Osteoblast (primary cell): ENCODE data around the gene KBTBD13. TPM values are rescaled to one million over a fixed set of nuclear protein-coding genes. Genes with fewer than 3 reads are reported as not detected.

Source experiments
- DNase-seq: peaks from one replicate; pipeline ENCODE4 v3.0.0; 2011; ENCODE audit warnings: low spot score, mixed read lengths; ENCODE audit not compliant: insufficient read length; ENCODE audit errors: missing footprints
- H2AFZ ChIP-seq: 2 replicates; pipeline ENCODE4 v1.6.0; 2011; ENCODE audit warnings: mild to moderate bottlenecking, low read length
- H3K27ac ChIP-seq: 2 replicates; pipeline ENCODE4 v1.5.1; 2011; ENCODE audit warnings: mild to moderate bottlenecking, low read depth, low read length, moderate library complexity
- H3K27me3 ChIP-seq: 2 replicates; pipeline ENCODE4 v1.6.0; 2012; ENCODE audit warnings: mild to moderate bottlenecking, control low read depth, inconsistent platforms, low read length, moderate library complexity; ENCODE audit not compliant: insufficient read depth
- H3K36me3 ChIP-seq: 2 replicates; pipeline ENCODE4 v1.5.1; 2011; ENCODE audit warnings: mild to moderate bottlenecking, low read length, control low read depth, moderate library complexity; ENCODE audit not compliant: insufficient read depth
- H3K4me1 ChIP-seq: 2 replicates; pipeline ENCODE4 v1.5.1; 2011; ENCODE audit warnings: mild to moderate bottlenecking, low read length, control low read depth, moderate library complexity; ENCODE audit not compliant: insufficient read depth
- H3K4me2 ChIP-seq: 2 replicates; pipeline ENCODE4 v1.6.0; 2011; ENCODE audit warnings: mild to moderate bottlenecking, low read length; ENCODE audit not compliant: insufficient read depth
- H3K4me3 ChIP-seq: fragments of 200-600 bp; sonication (generic); 3 replicates; pipeline ENCODE4 v1.5.1; 2012; ENCODE audit warnings: mild to moderate bottlenecking, low read length, inconsistent platforms; ENCODE audit not compliant: insufficient read depth
- H3K79me2 ChIP-seq: 2 replicates; pipeline ENCODE4 v1.6.0; 2012; ENCODE audit warnings: mild to moderate bottlenecking, low read length, control low read depth, inconsistent platforms; ENCODE audit not compliant: insufficient read depth
- H3K9me3 ChIP-seq: 2 replicates; pipeline ENCODE4 v1.5.1; 2011; ENCODE audit warnings: low read depth, low read length, control low read depth
- H4K20me1 ChIP-seq: 2 replicates; pipeline ENCODE4 v1.6.0; 2012; ENCODE audit warnings: mild to moderate bottlenecking, low read length, control low read depth; ENCODE audit not compliant: insufficient read depth
- total RNA-seq: library from RNA; depleted of rRNA; stranded (reverse); fragments of >200 nt; gene quantifications from 2 replicates; pipeline ENCODE4 v1.2.3, GENCODE V29; 2012
- TF ChIP-seq, protein P1 (sequence below): IDR thresholded peaks from 2 replicates; pipeline ENCODE4 v1.5.1; 2011; ENCODE audit warnings: mild to moderate bottlenecking, low read depth, low read length, moderate library complexity; ENCODE audit errors: extremely low read depth

The KBTBD13 gene
- total RNA-seq, 1 donor: not detected

DNA sequence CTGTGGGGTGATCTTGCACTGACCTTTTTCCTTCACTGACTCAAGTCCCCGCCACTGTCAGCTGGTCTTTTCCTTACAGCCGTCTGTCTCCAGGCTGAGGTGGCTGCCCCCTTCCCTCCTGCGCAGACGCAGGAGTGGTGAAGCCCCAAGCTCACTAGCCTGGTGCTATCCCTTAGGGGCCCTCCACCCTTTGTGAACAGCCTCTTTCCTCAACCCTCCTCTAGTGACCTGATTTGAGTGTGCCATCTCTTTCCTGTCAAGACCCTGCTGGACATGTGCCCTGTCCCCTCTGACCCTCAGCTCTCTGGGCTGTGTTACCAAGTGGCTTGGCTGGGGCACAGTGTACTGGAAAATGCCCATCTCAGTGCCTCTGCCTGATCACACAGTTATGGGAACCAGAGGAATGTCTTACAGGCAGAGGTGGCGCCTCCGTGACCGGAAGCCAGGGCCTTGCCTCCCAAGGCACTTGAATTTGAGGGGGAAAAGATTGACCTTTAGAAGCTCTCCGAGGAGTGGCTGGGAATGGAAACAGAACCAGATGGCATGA is 8.7 kb downstream of the KBTBD13 start:
- TF ChIP-seq, protein P1, sequence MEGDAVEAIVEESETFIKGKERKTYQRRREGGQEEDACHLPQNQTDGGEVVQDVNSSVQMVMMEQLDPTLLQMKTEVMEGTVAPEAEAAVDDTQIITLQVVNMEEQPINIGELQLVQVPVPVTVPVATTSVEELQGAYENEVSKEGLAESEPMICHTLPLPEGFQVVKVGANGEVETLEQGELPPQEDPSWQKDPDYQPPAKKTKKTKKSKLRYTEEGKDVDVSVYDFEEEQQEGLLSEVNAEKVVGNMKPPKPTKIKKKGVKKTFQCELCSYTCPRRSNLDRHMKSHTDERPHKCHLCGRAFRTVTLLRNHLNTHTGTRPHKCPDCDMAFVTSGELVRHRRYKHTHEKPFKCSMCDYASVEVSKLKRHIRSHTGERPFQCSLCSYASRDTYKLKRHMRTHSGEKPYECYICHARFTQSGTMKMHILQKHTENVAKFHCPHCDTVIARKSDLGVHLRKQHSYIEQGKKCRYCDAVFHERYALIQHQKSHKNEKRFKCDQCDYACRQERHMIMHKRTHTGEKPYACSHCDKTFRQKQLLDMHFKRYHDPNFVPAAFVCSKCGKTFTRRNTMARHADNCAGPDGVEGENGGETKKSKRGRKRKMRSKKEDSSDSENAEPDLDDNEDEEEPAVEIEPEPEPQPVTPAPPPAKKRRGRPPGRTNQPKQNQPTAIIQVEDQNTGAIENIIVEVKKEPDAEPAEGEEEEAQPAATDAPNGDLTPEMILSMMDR: no peak
- no peaks in the 10 kb centered on the region for H3K36me3 ChIP-seq
- H3K4me2 ChIP-seq: no peak overlapping the region
- H3K27ac ChIP-seq: no peak overlapping the region
- H3K4me1 ChIP-seq: no peaks in the 10 kb centered on the region
- H3K4me3 ChIP-seq: no peak overlapping the region
- DNase-seq: peak; percentile 25
- H2AFZ ChIP-seq: no peak overlapping the region
- peaks cover 38% of the 10 kb centered on the region for H3K27me3 ChIP-seq
- H4K20me1 ChIP-seq: no peaks in the 10 kb centered on the region
- no peaks in the 10 kb centered on the region for H3K79me2 ChIP-seq
- no peaks in the 10 kb centered on the region for H3K9me3 ChIP-seq

GRCh38 chr15:65085990-65086679 is 9.6 kb downstream of the KBTBD13 start:
- DNase-seq: peak; percentile 84
- Histone ChIP-seq H4K20me1 (no peaks in the 10 kb centered on the region), H2AFZ (no peak overlapping the region), H3K36me3 (no peaks in the 10 kb centered on the region), H3K79me2 (no peaks in the 10 kb centered on the region), H3K4me2 (no peak overlapping the region), H3K27me3 (peaks cover 35% of the 10 kb centered on the region), H3K4me3 (no peak overlapping the region), H3K9me3 (no peaks in the 10 kb centered on the region), H3K27ac (no peak overlapping the region), H3K4me1 (no peaks in the 10 kb centered on the region)
- TF ChIP-seq, protein P1: peak; percentile 49

DNA sequence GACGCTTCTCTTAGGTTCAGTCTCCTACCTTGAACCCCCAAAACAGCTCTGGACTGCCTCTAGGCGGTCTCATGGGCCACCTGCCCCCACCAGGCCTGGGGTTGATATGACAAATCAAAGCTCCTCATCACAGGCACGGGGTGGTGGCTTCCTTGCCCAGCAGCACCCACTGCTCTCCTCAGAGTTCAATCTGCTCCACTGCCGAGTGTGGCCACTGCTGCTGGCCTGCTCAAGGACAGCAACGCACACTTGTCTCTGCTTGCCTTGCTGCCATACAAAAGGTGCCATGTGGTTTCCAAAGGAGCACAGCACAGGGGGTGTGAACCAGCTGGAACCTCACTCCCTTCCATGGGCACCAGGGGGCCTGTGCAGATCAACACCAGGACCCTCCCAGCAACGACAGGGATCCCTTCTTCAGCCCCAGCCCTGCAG is 10.2 kb downstream of the KBTBD13 start:
- no peaks in the 10 kb centered on the region for H3K4me1 ChIP-seq
- peaks cover 32% of the 10 kb centered on the region for H3K27me3 ChIP-seq
- H2AFZ ChIP-seq: no peak overlapping the region
- H3K4me2 ChIP-seq: no peak overlapping the region
- no peaks in the 10 kb centered on the region for H3K9me3 ChIP-seq
- no peaks in the 10 kb centered on the region for H3K79me2 ChIP-seq
- H3K4me3 ChIP-seq: no peak overlapping the region
- no peaks in the 10 kb centered on the region for H3K36me3 ChIP-seq
- no peak overlapping the region for H3K27ac ChIP-seq
- peak; percentile 87 for DNase-seq
- TF ChIP-seq, protein P1: no peak
- H4K20me1 ChIP-seq: no peaks in the 10 kb centered on the region

DNA sequence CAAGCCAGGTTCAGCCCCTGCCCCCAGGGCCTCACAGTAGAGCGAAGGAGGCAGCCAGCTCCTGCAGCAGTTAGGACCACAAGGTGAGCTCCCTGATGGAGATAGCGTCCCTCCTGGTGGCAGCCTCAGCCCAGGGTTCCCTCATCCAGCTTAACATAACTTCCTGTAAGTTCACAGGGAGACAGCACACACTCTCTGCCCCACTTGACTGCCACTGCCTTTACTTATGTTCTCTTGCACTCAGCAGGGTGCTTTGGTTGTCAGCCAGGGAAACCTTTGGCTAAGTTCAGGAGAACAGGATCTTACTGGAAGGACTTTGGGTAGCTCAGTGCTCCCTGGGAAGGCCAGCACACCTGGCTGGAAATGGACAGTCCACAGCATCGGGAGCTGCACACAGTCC is 10.9 kb downstream of the KBTBD13 start:
- H3K36me3 ChIP-seq: no peaks in the 10 kb centered on the region
- DNase-seq: peak; percentile 72
- no peak overlapping the region for H3K27ac ChIP-seq
- H3K9me3 ChIP-seq: no peaks in the 10 kb centered on the region
- H3K79me2 ChIP-seq: no peaks in the 10 kb centered on the region
- H3K4me2 ChIP-seq: no peak overlapping the region
- TF ChIP-seq, protein P1: no peak
- no peaks in the 10 kb centered on the region for H4K20me1 ChIP-seq
- H3K4me3 ChIP-seq: no peak overlapping the region
- peaks cover 26% of the 10 kb centered on the region for H3K27me3 ChIP-seq
- no peak overlapping the region for H2AFZ ChIP-seq
- H3K4me1 ChIP-seq: no peaks in the 10 kb centered on the region
